Upper lobe of left lung (tissue), 4 donors: ENCODE data around the gene GSK3A.

ENCODE experiments used
- EP300 ChIP-seq, 4 donors: sonication (generic); formaldehyde crosslinking; IDR thresholded peaks; one replicate each; pipeline ENCODE4 v1.5.1; 2017; ENCODE audit warnings: antibody characterized with exemption in 4 of 4, control low read depth in 2 of 4
- POLR2A ChIP-seq, 4 donors: fragments of 450-650 bp; IDR thresholded peaks; one replicate each; pipeline ENCODE4 v1.5.1; 2016 to 2017; ENCODE audit warnings: antibody characterized with exemption in 4 of 4, mild to moderate bottlenecking in 2 of 4
- POLR2AphosphoS5 ChIP-seq, 2 donors: sonication (generic); formaldehyde crosslinking; IDR thresholded peaks; one replicate each; pipeline ENCODE4 v1.5.1; 2017; ENCODE audit warnings: antibody characterized with exemption in 2 of 2
- TF ChIP-seq, protein P1 (sequence below), 6 experiments: fragments of 450-650 bp in 4 of 6; fragments of 200-600 bp in 2 of 6; sonication (generic) in 2 of 6; IDR thresholded peaks; one replicate each; pipeline ENCODE4 v1.5.1; 2016 to 2019; ENCODE audit warnings: antibody characterized with exemption in 6 of 6

DNA sequence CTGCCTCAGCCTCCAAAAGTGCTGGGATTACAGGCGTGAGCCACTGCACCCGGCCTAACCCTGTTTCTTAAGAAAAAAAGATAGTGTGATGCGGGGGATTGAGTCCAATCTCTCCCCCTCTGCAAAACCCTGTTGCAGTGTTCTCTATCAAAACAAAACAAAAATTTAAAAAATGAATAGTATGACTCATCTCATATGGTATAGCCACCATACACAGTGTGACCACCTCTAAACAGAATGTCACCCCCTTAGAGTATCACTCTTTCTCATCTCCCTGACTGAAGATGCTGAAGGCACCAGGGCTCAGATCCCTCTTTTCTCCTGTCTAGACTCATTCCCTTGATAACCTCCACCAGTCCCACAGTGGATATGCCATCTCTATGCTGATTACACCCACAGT lies 19.4 kb upstream of the GSK3A start:
- TF ChIP-seq, protein P1, sequence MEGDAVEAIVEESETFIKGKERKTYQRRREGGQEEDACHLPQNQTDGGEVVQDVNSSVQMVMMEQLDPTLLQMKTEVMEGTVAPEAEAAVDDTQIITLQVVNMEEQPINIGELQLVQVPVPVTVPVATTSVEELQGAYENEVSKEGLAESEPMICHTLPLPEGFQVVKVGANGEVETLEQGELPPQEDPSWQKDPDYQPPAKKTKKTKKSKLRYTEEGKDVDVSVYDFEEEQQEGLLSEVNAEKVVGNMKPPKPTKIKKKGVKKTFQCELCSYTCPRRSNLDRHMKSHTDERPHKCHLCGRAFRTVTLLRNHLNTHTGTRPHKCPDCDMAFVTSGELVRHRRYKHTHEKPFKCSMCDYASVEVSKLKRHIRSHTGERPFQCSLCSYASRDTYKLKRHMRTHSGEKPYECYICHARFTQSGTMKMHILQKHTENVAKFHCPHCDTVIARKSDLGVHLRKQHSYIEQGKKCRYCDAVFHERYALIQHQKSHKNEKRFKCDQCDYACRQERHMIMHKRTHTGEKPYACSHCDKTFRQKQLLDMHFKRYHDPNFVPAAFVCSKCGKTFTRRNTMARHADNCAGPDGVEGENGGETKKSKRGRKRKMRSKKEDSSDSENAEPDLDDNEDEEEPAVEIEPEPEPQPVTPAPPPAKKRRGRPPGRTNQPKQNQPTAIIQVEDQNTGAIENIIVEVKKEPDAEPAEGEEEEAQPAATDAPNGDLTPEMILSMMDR (IDR thresholded peaks at IDR 0.05) = no peak
- TF ChIP-seq POLR2A (IDR thresholded peaks at IDR 0.05) (no peak), EP300 (IDR thresholded peaks at IDR 0.05) (no peak), POLR2AphosphoS5 (IDR thresholded peaks at IDR 0.05) (no peak)
